ENCODE measurements around the gene ELMO1.

The ELMO1 gene

DNA sequence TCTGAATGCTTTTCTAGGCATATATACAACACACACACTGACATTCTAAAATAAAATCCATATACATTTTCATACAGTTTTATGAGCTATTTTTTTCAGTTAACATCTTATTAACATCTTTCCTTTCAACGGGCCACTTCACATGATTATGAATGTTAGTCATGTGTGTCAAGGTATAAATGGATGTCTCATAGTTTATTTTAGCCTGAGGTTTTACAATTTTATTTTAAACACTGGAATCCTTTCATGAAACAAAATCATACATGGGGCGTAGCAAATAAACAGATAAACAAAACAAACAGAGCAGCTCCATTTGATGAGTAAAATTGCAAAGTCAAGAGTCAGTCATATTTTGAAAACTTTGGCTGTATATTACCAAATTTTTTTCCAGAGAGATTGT, 604.3 kb downstream of the ELMO1 start:
- Histone ChIP-seq H3K79me2 (ENCODE audit: control insufficient read depth, insufficient read depth, low read length, unreplicated experiment) (no peaks in the 10 kb centered on the region), H3K36me3 (ENCODE audit: insufficient read depth, low read length) (no peaks in the 10 kb centered on the region), H3K27me3 (ENCODE audit: insufficient read depth, low read length) (no peaks in the 10 kb centered on the region), H3K4me3 (ENCODE audit: low read depth, low read length) (no peak overlapping the region), H2AFZ (ENCODE audit: low read length, unreplicated experiment) (no peak overlapping the region), H3K4me1 (ENCODE audit: control insufficient read depth, insufficient read depth, low read length, unreplicated experiment) (no peaks in the 10 kb centered on the region), H3K27ac (ENCODE audit: low read depth, low read length) (no peak overlapping the region)

DNA sequence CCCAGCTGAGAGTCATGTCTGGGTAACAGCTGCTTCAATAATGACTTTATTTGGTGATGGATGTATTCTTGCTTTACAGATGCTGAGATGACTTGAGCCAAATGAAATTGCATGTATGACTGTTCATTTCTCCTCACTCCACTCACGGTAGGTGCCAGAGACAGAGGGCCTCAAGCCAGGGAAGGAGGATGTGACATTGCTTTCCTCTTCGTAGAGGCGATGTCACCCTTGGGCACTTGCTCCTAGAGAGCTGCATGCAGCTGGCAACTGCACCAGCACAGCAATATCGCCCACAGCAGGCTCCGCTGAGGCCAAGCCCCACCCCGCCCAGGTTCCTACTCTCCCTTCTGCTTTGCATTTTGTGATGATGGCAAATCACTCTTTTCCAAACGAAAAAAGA, 607.8 kb downstream of the ELMO1 start:
- Histone ChIP-seq H3K27ac (ENCODE audit: low read depth, low read length) (no peak overlapping the region), H3K27me3 (ENCODE audit: insufficient read depth, low read length) (no peaks in the 10 kb centered on the region), H3K36me3 (ENCODE audit: insufficient read depth, low read length) (no peaks in the 10 kb centered on the region), H3K4me1 (ENCODE audit: control insufficient read depth, insufficient read depth, low read length, unreplicated experiment) (no peaks in the 10 kb centered on the region), H3K79me2 (ENCODE audit: control insufficient read depth, insufficient read depth, low read length, unreplicated experiment) (no peaks in the 10 kb centered on the region), H3K4me3 (ENCODE audit: low read depth, low read length) (no peak overlapping the region), H2AFZ (ENCODE audit: low read length, unreplicated experiment) (no peak overlapping the region)

DNA sequence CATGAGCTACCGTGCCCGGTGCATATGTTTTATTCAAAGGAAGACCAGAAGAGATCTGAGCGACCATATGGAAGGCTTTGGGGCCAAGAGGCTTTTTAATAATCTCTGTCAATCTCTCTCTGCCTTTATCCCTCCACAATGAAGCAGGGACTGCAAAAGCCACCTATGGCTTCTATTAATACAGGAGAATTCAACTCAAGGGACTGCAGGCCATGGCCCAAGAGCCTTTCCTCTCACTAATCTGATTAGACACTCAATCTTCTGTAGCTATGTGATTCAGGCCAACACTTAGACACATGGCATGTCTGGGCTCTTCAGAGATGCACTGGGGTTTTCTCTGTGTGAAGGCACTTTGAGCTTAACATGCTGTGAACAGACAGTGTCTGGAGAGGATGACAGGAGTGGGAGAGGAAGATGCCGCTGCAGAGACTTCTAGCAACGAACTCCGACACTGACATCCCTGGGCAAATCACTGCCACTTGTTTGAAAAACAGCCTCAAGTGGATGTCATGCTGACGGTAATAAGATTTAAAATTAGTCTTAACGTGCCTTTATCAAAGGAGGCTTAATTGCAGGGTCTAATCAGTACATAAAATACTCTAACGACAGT, 609.9 kb downstream of the ELMO1 start:
- H3K4me1 ChIP-seq (ENCODE audit: control insufficient read depth, insufficient read depth, low read length, unreplicated experiment) = no peaks in the 10 kb centered on the region
- no peaks in the 10 kb centered on the region for H3K79me2 ChIP-seq (ENCODE audit: control insufficient read depth, insufficient read depth, low read length, unreplicated experiment)
- no peaks in the 10 kb centered on the region for H3K27me3 ChIP-seq (ENCODE audit: insufficient read depth, low read length)
- no peak overlapping the region for H3K4me3 ChIP-seq (ENCODE audit: low read depth, low read length)
- no peaks in the 10 kb centered on the region for H3K36me3 ChIP-seq (ENCODE audit: insufficient read depth, low read length)
- no peak overlapping the region for H2AFZ ChIP-seq (ENCODE audit: low read length, unreplicated experiment)
- H3K27ac ChIP-seq (ENCODE audit: low read depth, low read length) = no peak overlapping the region

DNA sequence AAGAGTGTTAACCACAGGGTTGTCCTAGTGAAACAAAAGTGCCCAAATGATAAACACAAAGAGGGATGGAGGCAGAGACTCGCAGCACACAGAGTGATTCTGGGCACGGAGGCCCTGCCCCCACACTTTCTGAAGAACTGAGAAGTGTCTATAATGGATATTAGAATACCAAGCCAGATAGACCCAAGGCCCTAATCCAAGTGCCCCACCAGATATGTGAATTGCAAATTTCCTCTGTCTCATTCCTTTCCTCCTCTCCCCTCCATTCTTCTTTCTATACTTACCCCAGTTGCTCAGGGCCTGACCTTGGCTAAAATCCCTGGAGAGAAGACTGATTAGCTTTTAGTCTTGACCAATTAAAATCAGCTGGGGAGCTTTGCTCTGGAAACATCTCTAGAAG, 617.6 kb downstream of the ELMO1 start:
- Histone ChIP-seq H3K4me1 (ENCODE audit: control insufficient read depth, insufficient read depth, low read length, unreplicated experiment) (no peaks in the 10 kb centered on the region), H3K4me3 (ENCODE audit: low read depth, low read length) (no peak overlapping the region), H3K36me3 (ENCODE audit: insufficient read depth, low read length) (no peaks in the 10 kb centered on the region), H3K27ac (ENCODE audit: low read depth, low read length) (no peak overlapping the region), H2AFZ (ENCODE audit: low read length, unreplicated experiment) (no peak overlapping the region), H3K27me3 (ENCODE audit: insufficient read depth, low read length) (no peaks in the 10 kb centered on the region), H3K79me2 (ENCODE audit: control insufficient read depth, insufficient read depth, low read length, unreplicated experiment) (no peaks in the 10 kb centered on the region)

DNA sequence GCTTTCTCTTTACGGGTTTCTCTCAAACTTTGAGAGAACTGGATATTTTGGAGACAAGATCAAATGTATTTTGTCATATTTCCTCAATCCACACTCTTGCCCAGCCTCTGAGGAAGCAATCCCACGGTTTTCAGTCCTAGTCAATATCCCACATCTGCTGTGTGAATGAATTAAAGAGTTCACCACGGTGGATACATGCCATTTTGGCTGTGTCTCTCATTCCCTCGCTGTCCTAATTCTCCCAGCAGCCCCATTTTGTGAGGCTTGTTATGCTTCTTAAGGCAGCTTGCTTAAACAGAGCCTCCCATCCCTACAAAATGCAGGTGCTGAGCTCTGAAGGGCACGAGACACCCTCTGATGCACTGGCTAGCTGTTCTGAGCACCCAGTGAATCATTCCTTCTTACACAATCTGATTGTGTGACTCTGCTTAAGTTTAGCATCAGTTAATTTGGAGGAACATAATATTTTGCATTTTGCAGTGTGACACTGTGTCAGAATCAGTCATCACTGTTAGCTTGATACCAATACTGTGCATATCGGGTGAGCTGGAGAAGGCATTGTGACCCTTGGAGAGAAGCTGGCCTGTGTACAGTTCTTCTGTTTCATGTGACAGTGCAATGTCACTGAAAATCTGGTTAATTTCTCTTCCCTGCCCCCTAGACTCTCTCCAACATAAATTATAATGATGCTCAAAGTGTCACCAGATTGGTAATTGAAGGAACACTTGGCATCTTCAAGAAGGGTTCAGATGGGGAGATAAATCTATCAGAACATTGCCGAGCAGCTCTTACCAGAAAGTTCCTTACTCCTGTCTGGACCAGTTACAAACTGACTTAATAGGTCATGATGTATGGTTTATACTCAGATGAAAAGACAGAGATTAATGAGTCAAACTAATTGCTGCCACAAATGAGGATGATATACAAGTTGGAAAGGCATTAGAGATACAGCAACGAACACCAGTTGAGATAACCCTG, 620.6 kb downstream of the ELMO1 start:
- no peak overlapping the region for H2AFZ ChIP-seq (ENCODE audit: low read length, unreplicated experiment)
- no peak overlapping the region for H3K4me3 ChIP-seq (ENCODE audit: low read depth, low read length)
- H3K36me3 ChIP-seq (ENCODE audit: insufficient read depth, low read length) = no peaks in the 10 kb centered on the region
- no peaks in the 10 kb centered on the region for H3K4me1 ChIP-seq (ENCODE audit: control insufficient read depth, insufficient read depth, low read length, unreplicated experiment)
- H3K79me2 ChIP-seq (ENCODE audit: control insufficient read depth, insufficient read depth, low read length, unreplicated experiment) = no peaks in the 10 kb centered on the region
- no peak overlapping the region for H3K27ac ChIP-seq (ENCODE audit: low read depth, low read length)
- H3K27me3 ChIP-seq (ENCODE audit: insufficient read depth, low read length) = no peaks in the 10 kb centered on the region

DNA sequence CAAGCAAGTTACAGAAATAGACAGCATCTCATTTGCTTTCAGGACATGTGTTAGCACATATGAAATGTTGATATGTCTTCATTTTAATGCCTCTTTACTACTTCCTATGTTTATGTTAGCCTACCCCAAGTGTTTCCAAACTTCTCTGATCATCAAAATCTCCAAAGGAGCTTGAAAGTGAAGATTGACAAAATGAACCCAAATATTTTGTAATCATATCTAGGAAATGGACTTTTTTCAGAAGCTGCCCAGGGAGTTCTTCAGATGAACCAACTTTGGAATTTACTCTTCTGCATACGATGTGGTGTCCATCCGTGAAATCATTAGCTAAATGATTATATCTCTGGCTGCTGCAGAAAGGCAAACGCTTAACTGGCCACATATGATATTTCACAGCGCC, 623.2 kb downstream of the ELMO1 start:
- H3K27me3 ChIP-seq (ENCODE audit: insufficient read depth, low read length) = no peaks in the 10 kb centered on the region
- H3K36me3 ChIP-seq (ENCODE audit: insufficient read depth, low read length) = no peaks in the 10 kb centered on the region
- H3K4me1 ChIP-seq (ENCODE audit: control insufficient read depth, insufficient read depth, low read length, unreplicated experiment) = no peaks in the 10 kb centered on the region
- no peaks in the 10 kb centered on the region for H3K79me2 ChIP-seq (ENCODE audit: control insufficient read depth, insufficient read depth, low read length, unreplicated experiment)
- H3K4me3 ChIP-seq (ENCODE audit: low read depth, low read length) = no peak overlapping the region
- no peak overlapping the region for H2AFZ ChIP-seq (ENCODE audit: low read length, unreplicated experiment)
- H3K27ac ChIP-seq (ENCODE audit: low read depth, low read length) = no peak overlapping the region

DNA sequence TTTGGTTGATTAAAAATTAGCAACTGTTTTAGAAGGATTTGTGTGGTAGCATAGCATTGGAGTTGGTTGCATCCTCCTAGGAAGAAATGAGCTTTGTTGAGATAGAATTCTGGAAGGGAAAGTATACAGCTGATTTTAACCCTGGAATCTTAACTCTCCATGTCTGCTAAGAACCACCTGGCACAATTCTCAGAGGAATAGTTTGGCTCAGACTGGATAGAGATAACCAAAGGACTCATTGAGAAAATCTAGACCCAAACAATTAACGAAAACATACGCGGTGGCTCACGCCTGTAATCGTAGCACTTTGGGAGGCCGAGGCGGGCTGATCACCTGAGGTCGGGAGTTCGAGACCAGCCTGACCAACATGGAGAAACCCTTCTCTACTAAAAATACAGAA, 625.3 kb downstream of the ELMO1 start:
- Histone ChIP-seq H3K79me2 (ENCODE audit: control insufficient read depth, insufficient read depth, low read length, unreplicated experiment) (no peaks in the 10 kb centered on the region), H3K36me3 (ENCODE audit: insufficient read depth, low read length) (no peaks in the 10 kb centered on the region), H3K4me1 (ENCODE audit: control insufficient read depth, insufficient read depth, low read length, unreplicated experiment) (no peaks in the 10 kb centered on the region), H2AFZ (ENCODE audit: low read length, unreplicated experiment) (no peak overlapping the region), H3K27ac (ENCODE audit: low read depth, low read length) (no peak overlapping the region), H3K4me3 (ENCODE audit: low read depth, low read length) (no peak overlapping the region), H3K27me3 (ENCODE audit: insufficient read depth, low read length) (no peaks in the 10 kb centered on the region)

DNA sequence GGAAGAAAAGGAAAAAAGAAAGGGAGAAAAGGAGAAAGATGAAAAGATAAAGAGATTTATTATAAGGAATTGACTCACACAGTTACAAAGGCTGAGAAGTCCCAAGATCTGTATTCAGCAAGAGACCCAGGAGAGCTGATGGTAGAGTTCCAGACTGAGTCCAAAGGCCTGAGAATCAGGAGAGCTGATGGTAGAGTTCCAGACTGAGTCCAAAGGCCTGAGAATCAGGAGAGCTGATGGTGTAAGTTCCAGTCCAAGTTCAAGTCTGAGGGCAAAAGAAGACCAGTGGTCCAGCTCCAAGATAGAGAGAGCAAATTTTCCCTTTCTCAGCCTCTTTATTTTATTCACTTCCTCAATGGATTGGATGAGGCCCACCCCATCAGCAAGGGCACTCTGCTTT, 627.0 kb downstream of the ELMO1 start:
- no peaks in the 10 kb centered on the region for H3K36me3 ChIP-seq (ENCODE audit: insufficient read depth, low read length)
- H2AFZ ChIP-seq (ENCODE audit: low read length, unreplicated experiment) = no peak overlapping the region
- no peaks in the 10 kb centered on the region for H3K27me3 ChIP-seq (ENCODE audit: insufficient read depth, low read length)
- no peaks in the 10 kb centered on the region for H3K4me1 ChIP-seq (ENCODE audit: control insufficient read depth, insufficient read depth, low read length, unreplicated experiment)
- no peak overlapping the region for H3K27ac ChIP-seq (ENCODE audit: low read depth, low read length)
- H3K79me2 ChIP-seq (ENCODE audit: control insufficient read depth, insufficient read depth, low read length, unreplicated experiment) = no peaks in the 10 kb centered on the region
- no peak overlapping the region for H3K4me3 ChIP-seq (ENCODE audit: low read depth, low read length)

DNA sequence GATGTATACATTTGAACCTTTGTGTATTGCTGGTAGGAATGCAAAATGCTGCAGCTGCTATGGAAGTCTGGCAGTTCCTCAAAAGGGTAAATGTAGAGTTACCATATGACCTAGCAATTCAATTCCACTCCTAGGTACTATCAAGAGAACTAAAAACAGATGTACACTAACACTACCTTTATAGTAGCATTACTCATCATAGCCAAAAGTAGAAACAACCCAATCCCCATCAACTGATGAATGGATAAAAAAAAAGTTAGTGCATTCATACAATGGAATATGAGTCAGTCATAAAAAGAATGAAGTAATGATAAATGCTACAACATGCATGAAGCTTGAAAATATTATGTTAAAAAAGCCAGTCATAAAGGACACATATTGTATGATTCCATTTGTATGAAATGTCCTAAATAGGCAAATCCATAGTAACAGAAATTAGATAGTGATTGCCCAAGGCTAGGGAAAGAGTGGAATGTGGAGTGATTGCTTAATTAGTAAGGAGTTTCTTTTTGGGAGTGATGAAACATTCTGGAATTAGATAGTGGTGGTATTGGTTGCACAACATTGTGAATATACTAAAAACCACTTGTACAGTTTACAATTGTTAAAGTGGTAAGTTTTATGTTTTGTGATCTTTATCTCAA, 628.0 kb downstream of the ELMO1 start:
- H3K79me2 ChIP-seq (ENCODE audit: control insufficient read depth, insufficient read depth, low read length, unreplicated experiment) = no peaks in the 10 kb centered on the region
- H3K4me1 ChIP-seq (ENCODE audit: control insufficient read depth, insufficient read depth, low read length, unreplicated experiment) = no peaks in the 10 kb centered on the region
- no peak overlapping the region for H3K27ac ChIP-seq (ENCODE audit: low read depth, low read length)
- no peaks in the 10 kb centered on the region for H3K27me3 ChIP-seq (ENCODE audit: insufficient read depth, low read length)
- H2AFZ ChIP-seq (ENCODE audit: low read length, unreplicated experiment) = no peak overlapping the region
- no peak overlapping the region for H3K4me3 ChIP-seq (ENCODE audit: low read depth, low read length)
- no peaks in the 10 kb centered on the region for H3K36me3 ChIP-seq (ENCODE audit: insufficient read depth, low read length)

DNA sequence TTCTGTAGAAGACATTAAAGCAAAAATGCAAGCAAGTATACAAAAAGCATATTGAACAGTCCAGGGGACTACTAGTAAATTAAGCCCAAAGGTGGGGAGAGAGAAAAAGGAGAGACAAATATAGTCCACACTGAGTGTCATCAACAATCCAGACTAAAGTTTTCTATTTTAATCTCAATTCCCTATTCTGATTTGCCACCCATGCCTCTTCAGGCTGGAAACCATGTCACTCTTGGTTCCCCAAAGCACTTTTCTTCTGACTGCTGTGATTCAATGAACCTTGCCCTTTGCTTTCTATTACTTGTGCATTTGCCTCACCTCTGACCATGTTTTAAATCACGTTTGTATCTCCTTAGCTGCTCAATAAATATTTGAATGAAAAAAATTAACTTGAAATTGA, 629.0 kb downstream of the ELMO1 start:
- no peak overlapping the region for H3K4me3 ChIP-seq (ENCODE audit: low read depth, low read length)
- H3K27me3 ChIP-seq (ENCODE audit: insufficient read depth, low read length) = no peaks in the 10 kb centered on the region
- no peak overlapping the region for H3K27ac ChIP-seq (ENCODE audit: low read depth, low read length)
- H3K79me2 ChIP-seq (ENCODE audit: control insufficient read depth, insufficient read depth, low read length, unreplicated experiment) = no peaks in the 10 kb centered on the region
- no peaks in the 10 kb centered on the region for H3K36me3 ChIP-seq (ENCODE audit: insufficient read depth, low read length)
- H2AFZ ChIP-seq (ENCODE audit: low read length, unreplicated experiment) = no peak overlapping the region
- H3K4me1 ChIP-seq (ENCODE audit: control insufficient read depth, insufficient read depth, low read length, unreplicated experiment) = no peaks in the 10 kb centered on the region
